Endothelial cell of hepatic sinusoid (primary cell): Measurements from ENCODE around the gene GRAMD1B.

Experiments used
- in situ Hi-C: cut with HindIII; loops from 2 replicates; pipeline ENCODE4 v1.10.0; 2017; ENCODE audit warnings: low sequenced_read_pairs

The GRAMD1B gene

DNA sequence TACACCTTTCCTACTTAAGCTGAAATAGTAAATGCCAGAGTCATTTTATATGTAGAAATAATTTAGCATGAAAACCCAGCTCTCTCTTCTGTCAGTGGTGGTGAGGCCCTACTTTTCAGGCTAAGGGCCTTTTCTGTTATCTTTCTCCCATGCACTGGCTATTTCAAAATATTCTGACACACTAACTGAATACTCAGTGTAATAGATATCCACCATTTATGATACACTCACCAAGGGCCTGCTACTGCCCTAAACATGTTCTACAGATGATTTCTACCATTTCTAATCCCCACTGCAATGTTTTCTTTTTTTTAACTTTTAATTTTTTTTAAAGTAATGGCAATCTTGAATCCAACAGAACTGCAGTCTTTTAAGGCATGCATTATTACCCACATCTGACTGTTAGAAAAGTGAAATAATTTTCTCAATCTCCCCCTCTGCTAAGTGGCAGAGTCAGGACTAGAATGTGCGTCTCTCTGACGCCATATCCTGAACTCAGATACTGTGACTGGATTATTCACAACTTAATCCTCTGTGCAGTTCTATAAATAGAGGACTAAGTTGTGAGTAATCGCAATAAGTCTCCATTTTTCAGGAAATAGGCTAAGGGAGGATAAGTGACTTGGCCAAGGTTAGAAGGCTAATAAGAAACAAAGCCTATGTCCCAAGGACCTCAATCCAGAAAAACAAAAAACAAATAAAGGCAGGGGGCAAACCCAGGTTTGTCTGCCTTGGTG, 44.0 kb downstream of the GRAMD1B start:
- in situ Hi-C loops, result no loop called here

DNA sequence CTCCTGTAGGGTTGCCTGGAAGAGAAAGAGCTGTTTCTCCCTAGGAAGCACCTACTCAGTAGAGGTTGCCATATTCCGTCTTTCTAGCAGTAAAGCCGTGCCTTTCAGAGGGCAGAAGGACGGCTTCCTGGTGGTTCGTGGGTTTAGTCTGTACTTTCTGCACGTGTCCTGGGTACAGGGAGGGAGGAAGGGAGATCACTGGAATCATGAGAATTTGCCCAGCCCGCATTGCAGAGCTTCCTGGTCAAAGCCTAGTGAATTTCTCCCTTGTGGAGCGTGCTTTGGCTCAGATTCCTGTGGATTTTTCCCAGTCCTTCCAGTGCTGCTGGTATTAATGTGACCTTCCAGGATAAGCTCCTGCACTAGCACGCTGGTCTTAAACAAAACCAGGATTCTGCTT, 44.9 kb downstream of the GRAMD1B start:
- in situ Hi-C loops, result loop anchor here (5.0 to 25.0 kb wide), 3 partner anchors 68 to 363 kb away; no protein-coding TSS in a partner anchor

DNA sequence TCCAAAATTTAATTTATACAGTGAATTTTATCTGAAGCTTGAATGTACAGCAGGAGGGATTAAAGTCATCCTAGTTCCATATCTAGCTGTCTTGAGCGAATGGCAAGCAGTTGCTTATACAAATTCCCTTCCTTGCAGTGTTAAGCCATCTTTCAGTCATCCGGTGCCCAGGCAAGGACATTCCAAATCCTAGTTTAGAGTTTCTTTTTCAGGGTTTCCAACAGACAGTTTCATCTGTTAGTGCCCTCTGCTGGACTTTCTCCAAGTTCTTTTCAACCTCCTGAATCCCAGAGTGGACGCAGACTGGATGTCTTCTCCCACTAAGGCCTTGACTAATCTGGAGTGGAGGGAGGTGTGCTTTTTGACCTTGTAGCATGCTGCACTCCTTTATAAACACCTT, 45.4 kb downstream of the GRAMD1B start:
- in situ Hi-C loops, result loop anchor here (5.0 to 25.0 kb wide), 3 partner anchors 68 to 363 kb away; no protein-coding TSS in a partner anchor

DNA sequence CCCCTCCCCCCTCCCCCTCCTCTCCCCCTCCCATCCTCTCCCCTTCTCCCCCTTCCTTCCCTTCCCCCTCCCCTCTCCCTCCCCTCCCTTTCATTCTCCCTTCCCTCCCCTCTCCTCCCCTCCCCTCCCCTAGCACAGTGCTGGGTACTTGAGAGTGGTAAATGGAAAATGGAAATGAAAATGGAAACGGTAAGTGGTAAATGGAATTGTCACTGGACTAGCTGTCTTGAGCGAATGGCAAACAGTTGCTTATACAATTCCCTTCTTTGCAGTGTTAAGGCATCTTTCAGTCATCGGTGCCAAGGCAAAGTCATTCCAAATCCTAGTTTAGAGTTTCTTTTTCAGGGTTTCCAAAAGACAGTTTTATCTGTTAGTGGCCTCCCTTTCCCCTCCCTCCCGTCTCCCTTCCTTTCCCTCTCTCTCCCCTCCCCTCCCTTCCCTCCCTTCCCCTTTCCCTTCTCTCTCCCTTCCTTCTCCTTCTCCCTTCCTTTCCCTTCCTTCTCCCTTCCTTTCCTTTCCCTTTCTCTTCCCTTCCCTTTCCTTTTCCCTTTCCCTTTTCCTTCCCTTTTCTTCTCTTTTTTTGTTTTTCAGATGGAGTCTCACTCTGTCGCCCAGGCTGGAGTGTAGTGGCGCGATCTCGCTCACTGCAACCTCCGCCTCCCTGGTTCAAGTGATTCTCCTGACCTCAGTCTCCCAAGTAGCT, 47.3 kb downstream of the GRAMD1B start:
- in situ Hi-C loops, result loop anchor here (5.0 to 25.0 kb wide), 3 partner anchors 70 to 365 kb away; no protein-coding TSS in a partner anchor

DNA sequence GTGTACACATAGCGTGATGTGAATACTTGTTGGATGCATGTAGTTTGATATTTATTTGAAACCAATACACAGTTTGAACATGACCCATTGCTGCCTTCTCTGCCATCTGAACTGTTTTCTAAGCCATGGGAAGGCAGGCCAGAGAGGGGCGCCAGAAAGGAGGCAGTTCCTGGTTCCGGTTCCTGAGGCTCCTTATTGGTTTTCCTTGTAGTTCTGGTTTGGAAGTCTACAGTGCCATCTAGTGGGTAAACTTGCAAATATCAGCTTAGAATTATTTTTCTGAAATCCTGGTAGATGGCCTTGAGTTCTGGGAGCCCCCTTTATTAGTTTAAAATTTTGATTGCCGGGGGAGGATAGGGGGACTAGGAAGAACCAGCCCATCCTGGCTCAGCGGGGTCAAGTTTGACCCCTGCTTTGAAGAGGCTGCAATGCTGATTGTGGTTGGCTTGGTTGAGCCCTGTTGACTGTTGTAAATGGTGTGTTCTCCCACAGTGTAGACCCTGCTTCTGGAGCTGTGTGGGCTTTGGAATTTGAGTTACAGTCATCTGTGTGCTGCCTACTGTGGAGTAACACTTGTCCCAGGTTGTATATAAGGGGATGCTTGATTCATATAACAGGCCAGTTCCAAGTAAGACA, 48.4 kb downstream of the GRAMD1B start:
- in situ Hi-C loops, result loop anchor here (5.0 to 25.0 kb wide), 3 partner anchors 71 to 366 kb away; no protein-coding TSS in a partner anchor

DNA sequence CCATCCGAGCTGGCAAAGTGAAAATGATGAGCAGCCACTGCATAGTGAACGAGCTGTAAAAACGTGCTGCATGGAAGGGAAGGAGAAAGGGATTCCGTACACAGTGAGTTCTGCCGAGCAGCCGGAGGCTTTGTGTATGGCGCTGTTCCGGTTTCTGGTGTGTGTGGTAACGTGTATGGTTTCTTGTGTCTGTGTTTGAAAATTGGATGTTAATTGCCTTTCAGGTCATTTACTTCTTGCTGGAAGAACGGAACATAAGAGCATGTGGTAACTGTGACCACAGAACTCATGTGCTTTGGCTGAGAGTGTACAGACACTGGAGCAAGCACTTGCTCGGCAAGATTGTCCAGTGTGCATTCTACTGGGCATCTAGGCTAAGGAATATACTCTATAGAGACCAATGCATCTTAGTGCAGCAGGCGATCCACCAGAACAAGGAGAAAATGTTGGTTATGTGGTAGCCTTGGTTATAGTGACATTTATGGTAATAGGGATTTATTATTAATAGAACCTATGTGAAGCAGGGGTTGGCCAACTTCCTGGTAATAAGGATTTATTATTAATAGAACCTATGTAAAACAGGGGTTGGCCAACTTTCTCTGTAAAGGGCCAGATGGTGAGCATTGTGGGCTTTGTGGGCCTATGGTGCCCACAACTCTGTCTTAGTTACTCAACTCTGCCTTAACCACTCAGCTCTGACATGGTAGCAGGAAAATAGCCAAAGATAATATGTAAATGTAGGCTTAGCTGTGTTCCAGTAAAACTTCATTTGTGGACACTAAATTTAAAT, 49.2 kb downstream of the GRAMD1B start:
- in situ Hi-C loops, result loop anchor here (5.0 to 25.0 kb wide), 3 partner anchors 72 to 367 kb away; no protein-coding TSS in a partner anchor

DNA sequence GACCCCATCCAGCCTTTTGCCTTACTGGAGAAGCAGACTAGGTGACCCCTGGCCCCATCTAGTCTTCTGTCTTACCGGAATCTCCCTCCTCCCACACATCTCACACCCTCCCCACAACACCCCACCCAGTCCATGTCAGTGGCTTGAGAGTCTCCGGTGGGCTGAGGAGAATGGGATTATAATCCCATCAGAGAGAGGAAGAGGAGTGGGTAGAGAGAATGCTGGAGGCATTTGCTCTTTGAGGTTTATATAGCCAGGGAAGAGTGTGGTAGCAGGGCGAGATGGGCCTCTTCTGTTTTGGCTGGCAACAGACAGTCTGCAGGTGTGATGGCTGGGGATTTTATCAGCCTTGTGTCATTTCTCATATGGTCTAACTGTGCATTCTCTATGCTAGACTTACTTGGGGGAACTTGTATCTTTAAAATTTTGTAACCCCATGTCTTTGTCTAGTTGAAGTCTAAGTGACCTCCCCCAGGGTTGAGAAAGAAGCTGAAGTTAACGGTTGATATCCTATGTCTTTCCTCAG, 50.3 kb downstream of the GRAMD1B start:
- in situ Hi-C loops, result loop anchor here (25.0 kb wide), 2 partner anchors 193 to 368 kb away; no protein-coding TSS in a partner anchor

DNA sequence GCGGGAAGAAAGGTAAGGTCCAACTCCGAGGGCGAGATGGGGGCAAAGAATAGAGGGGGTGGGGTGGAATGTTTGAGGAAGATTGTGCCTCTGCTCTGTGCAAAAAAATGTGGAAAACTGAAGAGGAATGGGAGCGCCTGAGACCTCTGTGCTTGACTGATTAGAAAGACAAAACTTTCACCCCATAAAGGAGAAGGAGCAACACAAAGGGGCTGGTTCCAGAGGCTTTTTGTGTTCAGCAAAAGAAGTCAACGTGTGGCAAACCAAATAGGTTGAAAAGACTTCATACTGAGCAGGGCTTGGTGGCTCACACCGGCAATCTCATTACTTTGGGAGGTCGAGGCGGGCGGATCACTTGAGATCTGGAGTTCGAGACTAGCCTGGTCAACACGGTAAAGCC, 50.8 kb downstream of the GRAMD1B start:
- in situ Hi-C loops, result loop anchor here (25.0 kb wide), 2 partner anchors 194 to 369 kb away; no protein-coding TSS in a partner anchor

DNA sequence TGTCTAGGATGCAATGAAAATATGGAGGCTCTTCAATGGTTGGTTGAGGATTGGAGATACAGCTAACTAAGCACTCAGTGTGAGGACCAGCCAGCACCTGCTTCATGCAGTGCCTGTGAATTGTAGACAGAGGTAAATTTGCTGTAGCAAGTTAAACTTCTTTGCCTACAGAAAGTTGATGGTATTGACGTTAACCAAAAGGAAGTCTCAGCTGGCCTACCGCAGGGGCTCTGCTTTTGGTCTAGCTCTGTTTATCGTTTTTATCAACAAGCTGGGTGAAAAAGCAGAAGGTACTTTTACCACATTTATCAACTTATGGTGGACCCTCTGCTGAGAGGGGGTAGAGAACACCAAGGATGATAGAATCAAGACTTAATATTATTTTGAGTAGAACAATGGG, 51.6 kb downstream of the GRAMD1B start:
- in situ Hi-C loops, result loop anchor here (25.0 kb wide), 2 partner anchors 194 to 369 kb away; no protein-coding TSS in a partner anchor

DNA sequence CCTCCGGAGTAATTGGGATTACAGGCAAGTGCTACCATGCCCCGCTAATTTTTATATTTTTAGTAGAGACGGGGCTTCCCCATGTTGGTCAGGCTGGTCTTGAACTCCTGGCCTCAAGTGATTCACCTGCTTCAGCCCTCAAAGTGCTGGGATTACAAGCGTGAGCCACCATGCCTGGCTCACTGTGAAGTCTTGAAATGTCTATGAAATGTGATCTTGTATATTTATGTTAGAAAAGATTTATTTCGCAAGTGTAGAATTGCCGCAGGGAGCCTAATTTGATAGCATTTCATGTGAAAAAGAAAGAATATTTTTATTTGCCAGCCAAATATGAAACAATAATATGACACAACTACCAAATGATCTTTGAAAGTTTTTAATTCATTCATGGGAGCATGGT, 52.1 kb downstream of the GRAMD1B start:
- in situ Hi-C loops, result loop anchor here (25.0 kb wide), 2 partner anchors 195 to 370 kb away; no protein-coding TSS in a partner anchor

DNA sequence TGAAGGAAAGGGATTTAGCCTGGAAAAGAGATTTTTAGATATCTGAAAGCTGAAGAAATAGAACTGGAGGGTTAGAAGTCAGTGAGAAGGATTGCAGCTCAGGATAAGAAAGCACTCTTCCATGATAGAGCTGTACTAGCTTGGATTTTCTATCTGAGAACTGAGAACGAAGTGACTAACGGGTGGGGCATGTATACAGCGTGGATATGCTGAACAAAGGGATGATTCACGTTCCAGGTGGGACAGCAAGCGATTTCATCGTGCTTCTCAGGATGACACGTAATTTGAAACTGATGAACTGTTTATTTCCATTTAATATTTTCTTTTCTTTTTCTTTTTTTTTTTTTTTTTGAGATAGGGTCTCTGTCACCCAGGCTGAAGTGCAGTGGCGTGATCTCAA, 53.0 kb downstream of the GRAMD1B start:
- in situ Hi-C loops, result loop anchor here (25.0 kb wide), 2 partner anchors 196 to 371 kb away; no protein-coding TSS in a partner anchor

DNA sequence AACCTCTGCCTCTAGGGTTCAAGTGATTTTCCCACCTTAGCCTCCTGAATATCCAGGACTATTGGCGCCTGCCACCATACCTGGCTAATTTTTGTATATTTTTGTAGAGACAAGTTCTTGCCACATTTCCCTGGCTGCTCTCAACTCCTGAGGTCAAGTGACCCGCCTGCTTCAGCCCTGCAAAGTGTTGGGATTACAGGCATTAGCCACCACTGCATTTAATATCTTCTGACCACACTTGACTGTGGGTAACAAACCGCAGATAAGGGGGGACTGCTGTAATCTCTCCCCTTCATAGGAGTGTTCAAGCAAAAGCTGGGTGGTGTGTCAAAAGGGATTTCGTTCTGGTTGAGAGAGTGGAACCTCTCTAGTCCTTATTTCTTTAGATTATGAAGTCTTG, 53.4 kb downstream of the GRAMD1B start:
- in situ Hi-C loops, result loop anchor here (25.0 kb wide), 2 partner anchors 196 to 371 kb away; no protein-coding TSS in a partner anchor

DNA sequence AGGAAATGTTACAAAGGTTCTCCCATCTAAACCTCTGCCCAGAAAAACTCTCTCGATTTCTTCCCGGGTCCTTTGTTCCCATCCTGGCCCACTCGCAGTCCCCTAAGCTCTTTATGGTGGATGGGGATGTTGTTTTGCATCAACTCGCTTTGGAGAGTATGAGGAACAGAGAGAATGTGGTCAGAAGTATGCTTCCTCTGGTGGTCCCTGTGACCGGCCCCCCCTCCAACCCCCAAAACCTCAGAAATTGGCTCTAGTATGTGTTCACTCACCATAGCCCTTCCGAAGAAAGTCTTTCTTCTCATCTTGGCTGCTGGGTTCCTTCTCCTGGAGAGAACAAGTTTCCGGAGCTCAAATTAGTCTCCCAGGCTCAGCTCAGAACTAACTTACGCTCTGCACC, 54.4 kb downstream of the GRAMD1B start:
- in situ Hi-C loops, result loop anchor here (25.0 kb wide), 2 partner anchors 197 to 372 kb away; no protein-coding TSS in a partner anchor

DNA sequence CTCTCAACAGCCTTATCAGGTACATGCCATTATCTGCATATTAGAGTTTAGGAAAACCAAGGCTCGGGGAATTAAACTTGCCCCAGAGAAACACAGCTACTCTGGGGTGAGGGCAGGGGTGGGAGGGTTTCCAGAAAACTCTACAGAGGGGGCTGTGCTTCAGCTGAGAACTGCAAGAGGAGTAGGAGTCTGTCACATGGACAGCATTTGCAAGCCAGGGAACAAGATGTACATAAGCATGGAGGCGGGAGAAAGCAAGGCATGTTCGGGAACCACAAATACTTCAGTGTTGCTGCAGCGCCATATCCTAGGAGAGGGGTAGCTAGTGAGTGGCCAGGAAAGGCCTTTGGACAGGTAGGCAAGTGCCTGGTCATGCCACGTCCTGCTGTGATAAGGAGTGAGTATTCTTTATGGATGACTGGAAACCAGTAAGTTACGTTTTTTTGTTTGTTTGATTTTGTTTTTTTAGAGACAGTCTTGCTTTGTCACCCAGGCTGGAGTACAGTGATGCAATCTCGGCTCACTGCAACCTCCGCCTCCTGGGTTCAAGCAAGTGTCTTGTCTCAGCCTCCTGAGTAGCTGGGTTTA, 57.2 kb downstream of the GRAMD1B start:
- in situ Hi-C loops, result loop anchor here (25.0 kb wide), 2 partner anchors 200 to 375 kb away; no protein-coding TSS in a partner anchor

DNA sequence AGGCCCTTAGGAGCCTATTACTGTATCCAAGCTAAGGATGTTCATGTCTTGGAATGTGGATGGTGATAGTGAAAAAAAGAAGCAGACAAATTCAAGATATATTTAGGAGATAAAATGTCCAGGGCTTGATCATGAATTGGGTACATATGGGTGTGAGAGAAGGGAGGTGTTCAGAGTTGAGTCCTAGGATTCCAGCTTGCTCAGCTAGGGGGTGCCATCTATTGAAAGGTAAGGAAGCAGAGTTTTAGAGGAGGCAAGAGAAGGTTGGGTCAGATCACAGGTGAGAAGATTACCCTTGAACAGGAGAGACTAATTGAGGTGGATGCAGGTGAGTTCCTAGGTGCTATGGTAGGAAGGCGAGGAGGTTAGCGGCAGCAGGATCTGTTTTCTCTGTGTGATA, 60.5 kb downstream of the GRAMD1B start:
- in situ Hi-C loops, result loop anchor here (25.0 kb wide), 2 partner anchors 203 to 378 kb away; no protein-coding TSS in a partner anchor

DNA sequence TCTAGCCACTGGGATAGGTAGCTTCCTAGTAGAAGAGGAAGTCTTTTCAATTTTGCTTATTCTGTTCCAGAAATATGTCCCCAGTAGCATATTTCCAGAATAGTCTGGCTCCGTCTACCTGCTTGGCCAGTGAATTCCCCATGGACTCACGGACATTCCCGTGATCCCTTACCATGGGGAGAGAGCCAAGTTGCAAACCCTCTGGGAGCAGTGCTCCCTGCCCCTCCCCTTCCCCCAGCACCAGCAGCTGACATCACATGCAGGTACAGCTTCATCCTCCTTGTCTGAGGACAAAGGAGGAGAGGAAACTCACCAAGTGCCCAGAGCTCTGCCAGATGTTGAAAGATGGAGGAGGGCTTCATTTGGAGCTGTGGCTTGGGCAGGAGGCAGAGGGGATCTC, 61.2 kb downstream of the GRAMD1B start:
- in situ Hi-C loops, result loop anchor here (25.0 kb wide), 2 partner anchors 204 to 379 kb away; no protein-coding TSS in a partner anchor

DNA sequence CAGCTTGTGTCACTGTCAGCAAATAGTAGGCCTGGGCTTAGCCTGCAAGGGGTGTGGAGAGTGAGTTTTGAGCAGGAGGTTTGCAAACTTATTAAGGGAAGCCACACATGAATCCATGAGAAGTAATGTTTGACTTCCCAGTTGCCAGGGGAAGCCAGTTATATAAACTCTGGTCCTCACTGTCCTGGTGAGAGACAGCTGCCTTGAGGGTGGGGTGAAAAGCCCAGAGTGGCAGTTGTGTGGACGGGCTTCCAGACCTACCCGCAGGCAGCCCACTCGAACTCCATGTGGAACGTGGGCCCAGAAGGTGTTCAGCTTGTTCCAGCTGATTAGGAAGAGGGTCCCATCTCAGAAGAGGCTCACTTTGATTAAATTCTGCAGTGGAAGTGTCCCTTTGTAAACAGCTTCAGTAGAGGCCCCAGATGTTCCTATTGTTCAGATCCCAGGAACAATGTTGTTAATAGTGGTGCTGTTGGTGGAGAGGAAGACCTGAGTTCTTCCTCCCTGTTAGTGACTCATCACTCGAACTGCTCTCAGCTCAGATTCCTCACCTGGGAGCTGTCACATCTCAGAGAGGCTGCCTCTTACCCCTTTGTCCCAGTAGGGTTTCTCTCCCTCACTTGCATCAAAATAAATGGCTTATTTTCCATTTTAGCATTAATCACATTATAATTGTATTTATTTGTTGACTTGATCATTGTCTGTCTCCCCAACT, 63.4 kb downstream of the GRAMD1B start:
- in situ Hi-C loops, result loop anchor here (25.0 kb wide), 2 partner anchors 206 to 381 kb away; no protein-coding TSS in a partner anchor
